GM18951 (cell line): ENCODE measurements around the gene UCN2.
"Not testable (repeated sequence)": the region's sequence is repeated elsewhere in the genome, so short reads cannot be mapped to it uniquely, and the experiment has no call there.

Experiments used
- POLR2A ChIP-seq: IDR thresholded peaks from 4 replicates; pipeline ENCODE4 v1.6.1; 2011; ENCODE audit warnings: mild to moderate bottlenecking; ENCODE audit not compliant: insufficient read length, insufficient read depth; ENCODE audit errors: extremely low read depth
- in situ Hi-C: fragments of 300-500 bp; cut with MboI; formaldehyde crosslinking; loops from one replicate; pipeline ENCODE4 v1.12.0; 2022; ENCODE audit warnings: low sequenced_read_pairs, mixed read lengths, inconsistent platforms; ENCODE audit not compliant: unreplicated experiment

UCN2 gene

DNA sequence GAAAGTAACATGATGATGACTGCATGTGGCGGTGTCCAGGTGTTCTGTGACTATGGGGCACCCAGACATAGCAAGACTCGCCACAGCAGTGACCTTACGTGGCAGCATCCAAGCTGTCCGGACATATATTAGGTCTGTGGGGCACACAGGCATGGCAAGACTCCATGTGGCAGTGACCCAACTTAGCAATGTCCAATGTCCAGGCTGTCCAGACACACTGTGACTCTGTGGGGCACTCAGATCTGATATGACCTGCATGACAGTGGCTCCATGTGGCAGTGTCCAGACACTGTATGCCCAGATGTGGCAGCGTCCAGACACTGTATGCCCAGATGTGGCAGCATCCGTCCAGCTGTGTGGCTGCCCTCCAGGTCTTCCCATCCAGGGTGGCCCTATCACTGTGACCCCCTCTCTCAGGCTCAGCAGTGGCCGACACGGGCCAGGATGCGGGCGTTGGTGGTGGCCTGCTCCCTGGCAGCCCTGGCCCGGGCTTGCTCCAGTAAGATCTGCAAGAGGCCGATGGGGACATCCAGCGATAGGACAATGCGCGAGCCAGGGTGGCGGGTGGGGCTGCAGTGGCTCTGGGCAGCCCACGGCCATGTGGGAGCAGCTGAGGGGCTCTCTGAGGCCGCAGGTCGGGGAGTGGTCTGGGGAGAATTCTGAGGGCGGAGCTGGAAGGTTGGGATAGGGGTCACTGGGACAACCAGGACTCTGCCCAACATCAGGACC, 1.1 kb downstream of the UCN2 start:
- in situ Hi-C loops, result no loop called here
- TF ChIP-seq POLR2A, result no peak

DNA sequence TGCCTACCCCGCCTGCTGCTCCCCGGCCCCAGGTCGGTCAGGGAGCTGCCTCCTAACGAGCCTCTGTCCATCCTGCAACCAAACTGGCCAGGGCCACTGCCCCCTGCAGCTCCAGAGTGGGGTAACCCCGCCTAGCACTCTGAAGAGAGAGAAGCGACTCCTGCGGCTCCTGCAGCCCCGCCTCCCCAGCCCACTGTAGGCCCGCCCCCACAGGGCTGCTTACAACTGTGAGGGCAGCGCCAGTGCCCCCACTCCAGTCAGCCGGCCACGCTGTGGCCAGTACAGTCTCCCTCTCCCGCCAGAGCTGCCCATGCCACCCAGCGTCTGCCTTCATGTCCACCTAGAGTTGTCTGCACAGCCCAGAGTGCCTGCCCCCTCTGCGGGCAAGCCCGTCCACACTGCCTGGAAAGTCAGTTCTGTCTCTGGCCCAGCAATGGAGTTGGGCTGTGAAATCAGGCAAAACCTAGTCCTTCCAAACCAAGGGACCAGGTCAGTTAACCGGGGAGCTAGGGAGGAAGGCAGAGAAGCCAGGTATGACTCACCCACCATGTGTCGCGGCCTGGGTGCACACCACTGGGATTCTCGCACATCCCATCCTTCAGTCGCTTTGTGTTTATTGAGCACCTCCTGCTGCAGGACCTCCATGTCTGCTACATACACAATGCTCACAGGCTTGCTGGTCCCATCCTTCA, 2.4 kb downstream of the UCN2 start:
- in situ Hi-C loops, result no loop called here
- TF ChIP-seq POLR2A, result no peak

DNA sequence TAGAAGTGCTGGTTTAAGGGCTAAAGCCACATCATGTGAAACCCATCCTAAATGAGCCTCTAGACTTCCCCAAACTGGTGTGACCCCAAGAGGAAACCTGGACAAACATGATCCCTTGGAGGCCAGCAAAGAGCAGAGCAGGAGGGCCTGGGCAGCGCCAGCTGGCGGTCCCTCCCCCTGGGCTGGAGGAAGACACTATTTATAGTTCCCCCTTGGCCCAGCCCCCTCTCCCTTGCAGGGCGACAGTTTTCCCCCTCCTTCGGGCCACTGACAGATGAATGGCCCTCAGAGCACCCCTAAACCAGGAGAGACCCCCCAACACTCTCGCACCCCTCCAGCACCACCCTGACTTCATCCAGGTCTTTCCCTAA, 2.9 kb downstream of the UCN2 start:
- in situ Hi-C loops, result no loop called here
- TF ChIP-seq POLR2A, result no peak

DNA sequence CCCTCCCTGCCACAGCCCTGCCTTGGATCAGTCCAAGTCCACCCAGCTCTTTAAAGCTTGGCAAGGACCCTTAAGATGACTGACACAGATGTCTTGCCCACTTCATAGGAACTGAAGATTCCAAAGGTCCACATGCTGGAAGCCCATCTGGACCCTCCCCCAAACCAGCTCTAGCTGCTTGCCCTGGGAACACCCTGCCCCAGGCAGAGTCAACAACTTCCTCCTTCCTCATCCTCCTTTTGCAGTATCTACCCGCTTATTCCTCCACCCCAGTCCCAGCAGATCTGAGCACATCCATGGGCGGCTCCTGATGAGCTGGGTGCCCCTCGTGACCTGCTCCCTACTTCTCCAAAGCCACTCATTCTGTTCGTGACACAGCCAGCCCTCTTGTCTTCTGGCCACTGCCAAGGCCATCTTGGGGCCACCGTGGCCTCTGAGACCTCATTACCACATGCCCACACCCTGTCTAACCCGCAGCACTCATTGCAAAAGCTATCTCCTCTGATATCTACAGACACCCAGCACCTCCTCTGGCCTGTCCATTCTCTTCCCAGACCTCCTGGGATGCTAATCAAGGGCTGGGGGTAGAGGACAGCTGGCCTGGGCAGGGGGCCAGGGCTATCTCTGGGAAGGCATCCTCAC, 5.0 kb downstream of the UCN2 start:
- in situ Hi-C loops, result no loop called here
- no peak for TF ChIP-seq POLR2A

DNA sequence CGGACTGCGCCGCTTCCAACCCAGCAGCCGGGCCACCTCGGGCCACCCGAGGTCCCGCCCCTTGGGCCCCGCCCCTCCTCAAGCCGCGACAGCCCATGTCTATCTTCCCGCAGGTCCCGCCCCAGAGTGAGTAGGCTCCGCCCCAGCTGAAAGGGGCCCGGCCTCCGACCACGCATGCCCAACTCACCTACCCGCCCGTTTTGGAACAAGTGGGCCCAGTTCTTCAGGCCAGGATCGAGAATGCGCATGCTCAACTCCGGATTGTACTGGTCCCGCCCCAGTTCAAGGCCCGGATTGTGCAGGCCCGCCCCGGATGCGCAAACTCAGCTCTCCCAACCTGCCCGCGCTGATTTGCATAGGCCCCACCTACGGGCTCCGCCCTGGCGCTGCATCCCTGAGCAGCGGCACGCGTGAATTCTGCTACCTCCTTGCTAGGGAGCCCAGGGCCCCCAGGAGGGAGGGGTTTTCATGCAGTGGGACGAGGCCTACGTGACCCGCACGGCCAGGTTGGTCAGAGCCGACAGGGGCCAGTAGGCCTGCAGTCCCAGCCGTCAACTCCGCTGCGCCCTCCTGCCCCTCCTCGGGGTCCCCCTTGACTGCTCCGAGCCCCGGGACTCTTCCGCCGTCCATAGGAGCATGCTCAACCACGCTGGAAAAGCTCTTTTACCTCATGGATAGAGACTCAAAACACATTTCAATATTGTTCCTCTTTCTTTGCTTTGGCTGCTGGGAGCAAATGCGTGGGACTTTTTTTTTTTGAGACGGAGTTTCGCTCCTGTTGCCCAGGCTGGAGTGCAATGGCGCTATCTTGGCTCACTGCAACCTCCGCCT, 6.6 kb downstream of the UCN2 start, which contains the start of gene PFKFB4:
PFKFB4 (minus strand) TSS at position 8 of the 831 bp plus-strand sequence. CDS start 26 bp downstream, outside the sequence.
- in situ Hi-C loops, result no loop called here

DNA sequence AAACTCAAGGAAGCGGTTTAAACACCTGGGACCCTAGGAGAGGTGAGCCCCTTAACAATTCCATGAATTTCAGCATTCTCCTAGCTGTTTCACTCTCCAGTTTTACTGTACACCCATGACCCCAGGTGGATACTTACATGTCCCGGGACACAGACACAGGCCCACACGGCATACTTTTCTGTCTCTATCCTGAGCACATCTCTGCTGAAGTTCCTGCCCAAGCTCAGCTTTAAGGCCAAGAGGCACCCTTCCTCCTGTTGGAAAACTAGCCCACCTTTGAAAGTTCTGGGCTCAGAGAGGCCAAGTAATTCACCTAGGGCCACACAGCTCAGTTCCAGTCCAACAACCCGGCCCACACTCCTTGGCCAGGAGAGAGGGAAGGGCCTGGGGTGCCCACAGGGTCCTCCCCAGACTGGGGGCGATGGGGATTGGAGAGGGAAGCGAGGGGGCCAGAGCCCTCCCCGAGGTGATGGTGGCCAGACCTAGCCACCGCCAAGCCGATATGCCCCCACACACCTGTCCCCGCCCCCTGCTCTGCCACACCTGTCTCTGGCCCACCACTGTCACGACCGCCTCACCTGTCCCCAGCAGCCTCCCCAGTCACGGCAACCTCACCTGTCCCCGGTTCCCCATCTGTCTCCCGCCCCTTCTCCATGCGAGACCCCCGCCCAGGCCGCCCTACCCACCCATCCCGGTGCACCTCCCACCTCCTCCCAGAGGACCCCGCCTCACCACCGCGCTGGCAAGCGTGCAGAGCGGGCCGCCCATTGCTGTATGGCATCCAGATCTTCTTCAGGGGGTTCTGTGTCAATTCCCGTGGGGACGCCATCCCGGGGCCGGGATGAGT, 7.4 kb downstream of the UCN2 start:
- TF ChIP-seq POLR2A, result no peak

More for the DNA sequence above, 6.6 kb downstream of the UCN2 start, which contains the start of gene PFKFB4:
- TF ChIP-seq POLR2A, result peak; percentile 78

DNA sequence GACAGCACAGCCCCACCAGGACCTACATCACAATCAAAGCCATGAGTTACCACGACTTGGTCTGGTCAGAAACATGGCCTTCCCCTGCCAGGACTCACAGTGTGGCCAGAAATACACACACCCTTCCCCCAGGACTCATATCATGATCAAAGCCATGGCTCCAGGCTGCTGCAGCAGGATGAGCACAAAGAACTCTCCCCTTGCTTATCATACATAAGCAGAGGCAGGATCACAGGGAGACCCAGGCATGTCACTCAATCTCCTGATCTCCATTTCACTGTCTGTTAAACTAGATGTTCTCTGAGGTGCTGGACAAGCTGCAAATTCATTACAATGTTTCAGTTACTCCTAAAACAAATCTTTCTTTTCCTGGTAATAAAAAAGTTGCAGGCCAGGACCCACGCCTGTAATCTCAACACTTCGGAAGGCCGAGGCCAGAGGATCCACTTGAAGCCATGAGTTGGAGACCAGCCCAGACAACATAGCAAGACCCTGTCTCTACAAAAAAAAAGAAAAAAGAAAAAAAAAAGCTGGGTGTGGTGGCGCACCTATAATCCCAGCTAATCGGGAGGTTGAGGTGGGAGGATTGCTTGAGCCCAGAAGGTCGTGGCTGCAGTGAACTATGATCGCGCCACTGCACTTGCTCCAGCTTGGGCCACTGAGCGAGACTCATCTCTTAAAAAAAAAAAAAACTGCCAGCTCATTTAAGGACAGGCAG, 8.2 kb downstream of the UCN2 start:
- in situ Hi-C loops, result no loop called here
- no peak for TF ChIP-seq POLR2A

More for the DNA sequence above, 7.4 kb downstream of the UCN2 start:
- in situ Hi-C loops, result no loop called here

DNA sequence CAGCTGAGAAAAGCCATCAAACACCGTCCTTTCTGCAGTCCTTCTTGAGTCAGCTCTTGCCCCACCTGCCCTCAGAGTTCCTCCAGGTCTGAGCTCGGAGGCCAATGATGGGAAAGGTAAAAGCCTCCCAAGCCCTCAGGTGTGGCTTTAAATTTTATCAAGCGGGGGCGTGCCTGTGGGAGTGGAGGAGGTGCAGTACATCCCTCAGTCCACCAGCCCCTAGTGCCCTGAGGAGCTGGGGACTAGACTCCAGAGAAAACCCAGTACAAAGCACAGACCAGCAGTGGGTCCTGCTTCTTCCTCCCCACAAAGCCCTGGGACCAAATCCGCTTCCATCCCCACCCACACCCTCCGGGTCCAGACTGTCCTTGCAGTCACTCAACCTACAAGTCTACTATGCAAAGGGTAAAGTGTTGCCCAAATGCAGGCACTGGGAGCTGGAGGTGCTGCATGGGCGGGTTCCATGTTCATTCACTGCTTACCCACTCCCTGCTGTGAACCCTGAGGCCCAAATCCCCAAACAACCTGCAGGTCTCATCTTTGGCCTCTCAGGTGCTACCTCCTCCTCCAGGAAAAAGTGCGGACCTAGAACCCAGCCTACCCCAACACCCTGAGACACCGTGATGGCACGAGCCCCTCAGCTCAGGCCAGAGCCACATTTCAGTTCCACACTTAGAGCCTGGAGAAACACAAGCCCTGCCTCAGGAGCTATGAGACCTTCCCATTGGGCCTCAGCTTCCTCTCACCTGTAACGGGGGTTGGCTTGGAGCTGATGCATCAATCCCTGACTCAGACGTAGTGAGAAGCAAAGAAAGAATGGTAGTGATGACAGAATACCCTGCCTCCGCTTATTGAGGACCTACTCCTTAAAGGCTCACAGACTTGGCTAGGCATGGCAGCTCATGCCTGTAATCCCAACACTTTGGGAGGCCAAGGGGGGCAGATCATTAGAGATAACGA, 9.4 kb downstream of the UCN2 start:
- in situ Hi-C loops, result no loop called here
- TF ChIP-seq POLR2A, result no peak

DNA sequence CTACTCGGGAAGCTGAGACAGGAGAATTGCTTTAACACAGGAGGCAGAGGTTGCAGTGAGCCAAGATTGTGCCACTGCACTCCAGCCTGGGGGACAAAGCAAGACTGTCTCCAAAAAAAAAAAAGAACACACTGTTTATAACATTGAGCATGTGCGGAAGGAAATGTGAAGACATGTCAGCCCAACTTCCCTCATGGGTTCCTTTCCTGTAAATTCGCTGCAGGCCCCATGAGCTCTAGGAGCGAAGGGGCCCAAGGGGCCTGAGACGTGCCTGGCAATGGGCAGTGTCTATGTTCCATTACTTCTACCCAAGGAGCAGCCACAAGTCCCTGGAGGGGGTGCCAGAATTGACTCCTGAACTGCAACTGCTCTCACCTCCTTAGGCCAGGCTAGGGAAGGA, 10.2 kb downstream of the UCN2 start:
- no peak for TF ChIP-seq POLR2A
- in situ Hi-C loops, result no loop called here

DNA sequence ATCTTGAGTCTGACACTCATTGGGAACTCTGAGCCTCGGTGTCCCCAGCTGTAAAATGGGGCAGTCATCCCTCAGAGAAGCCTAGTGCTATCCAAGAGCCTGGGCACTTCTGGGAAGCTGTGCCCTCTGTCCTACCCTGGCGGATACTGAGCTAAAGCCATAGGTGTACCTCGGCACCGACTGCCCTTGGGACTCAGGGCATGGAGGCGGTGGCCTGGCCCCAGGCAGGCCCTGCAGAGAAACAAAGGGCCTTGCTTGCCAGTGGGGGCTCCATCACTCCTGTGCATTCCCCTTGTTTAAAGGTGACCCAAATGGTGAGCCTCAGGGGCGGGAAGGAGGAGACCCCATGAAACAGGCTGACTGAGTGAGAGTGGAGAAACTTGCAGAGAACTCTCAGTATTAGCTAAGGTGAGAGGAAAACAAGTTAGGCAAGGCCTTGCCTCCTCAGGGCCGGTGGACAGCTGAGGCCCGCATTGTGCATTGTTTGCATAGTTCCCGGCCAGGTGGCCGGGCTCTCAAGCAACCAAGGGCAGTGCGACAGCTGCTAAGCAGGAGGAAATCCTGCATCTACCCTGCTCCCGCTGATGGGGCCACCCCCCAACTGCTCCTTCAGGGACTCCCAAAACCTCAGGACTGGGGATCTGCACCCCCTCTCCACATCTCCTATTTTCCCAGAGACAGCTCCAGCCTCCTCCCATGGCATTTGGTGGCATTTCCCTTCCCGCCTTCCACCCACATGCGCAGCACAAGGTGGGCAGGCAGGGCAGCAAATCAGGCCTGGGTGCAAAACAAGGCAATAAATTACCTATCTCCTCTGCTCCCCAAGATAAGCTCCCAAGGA, 11.2 kb downstream of the UCN2 start:
- no peak for TF ChIP-seq POLR2A
- in situ Hi-C loops, result no loop called here

DNA sequence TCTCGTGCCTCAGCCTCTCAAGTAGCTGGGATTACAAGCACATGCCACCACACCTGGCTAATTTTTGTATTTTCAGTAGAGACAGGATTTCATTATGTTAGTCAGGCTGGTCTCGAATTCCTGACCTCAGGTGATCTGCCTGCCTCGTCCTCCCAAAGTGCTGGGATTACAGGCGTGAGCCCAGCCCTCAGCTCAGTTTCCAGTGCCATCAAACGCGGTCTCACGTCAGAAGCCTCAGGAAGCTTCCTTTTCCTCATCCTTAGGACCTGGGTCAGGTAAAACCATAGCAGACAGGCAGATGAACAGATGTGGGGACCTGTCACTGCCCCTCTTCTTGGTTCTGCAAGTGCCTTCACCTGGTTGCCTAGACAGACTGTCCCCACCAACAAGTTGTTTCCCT, 11.9 kb downstream of the UCN2 start:
- in situ Hi-C loops, result not testable (repeated sequence)
